ENCODE results near the gene SLC18A3. TPM values are rescaled to one million over a fixed set of nuclear protein-coding genes. Genes with fewer than 3 reads are reported as not detected.

SLC18A3 gene
- polyA plus RNA-seq, 1 donor = not detected

DNA sequence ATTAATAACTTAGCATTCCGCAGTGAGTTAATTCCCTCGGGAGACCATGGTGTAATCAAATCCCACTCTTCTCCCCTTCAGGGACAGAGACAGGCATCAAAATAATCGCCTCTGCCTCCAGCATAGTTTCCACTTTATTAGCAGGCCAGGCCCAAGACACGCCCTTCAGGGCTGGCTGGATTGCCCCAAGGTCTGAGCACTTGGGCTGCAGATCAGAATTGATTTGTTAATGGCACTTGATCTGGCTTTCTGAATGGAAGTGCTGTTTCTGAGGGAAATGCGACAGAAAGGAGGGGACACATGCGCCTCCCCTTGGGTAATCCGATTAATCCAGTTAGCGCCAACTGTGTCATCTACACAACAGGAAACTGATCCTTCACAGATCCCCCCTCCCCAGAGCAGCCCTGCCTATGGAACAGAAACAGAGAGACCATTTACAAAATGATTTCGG lies 19.3 kb downstream of the SLC18A3 start:
- DNase-seq = no peak

DNA sequence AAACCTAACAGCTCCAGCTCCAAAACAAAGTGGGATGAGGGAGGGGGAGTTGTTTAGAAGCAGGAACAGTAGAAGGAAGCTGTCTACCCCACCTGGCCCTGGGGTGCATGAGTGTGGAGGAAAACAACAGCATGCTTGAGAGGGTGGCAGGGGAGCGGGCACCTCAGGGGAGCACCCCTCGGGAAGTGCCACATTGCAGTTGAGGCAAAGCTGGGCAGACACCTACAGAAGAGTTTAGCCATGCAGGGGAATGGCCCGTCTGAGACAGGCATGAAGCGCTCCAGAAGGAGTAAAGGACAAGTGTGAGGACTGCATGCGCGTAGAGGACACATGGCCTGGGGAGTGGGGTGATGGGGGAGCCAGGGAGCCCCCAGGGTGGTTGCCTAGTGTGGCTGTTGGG lies 21.9 kb downstream of the SLC18A3 start:
- DNase-seq = no peak

DNA sequence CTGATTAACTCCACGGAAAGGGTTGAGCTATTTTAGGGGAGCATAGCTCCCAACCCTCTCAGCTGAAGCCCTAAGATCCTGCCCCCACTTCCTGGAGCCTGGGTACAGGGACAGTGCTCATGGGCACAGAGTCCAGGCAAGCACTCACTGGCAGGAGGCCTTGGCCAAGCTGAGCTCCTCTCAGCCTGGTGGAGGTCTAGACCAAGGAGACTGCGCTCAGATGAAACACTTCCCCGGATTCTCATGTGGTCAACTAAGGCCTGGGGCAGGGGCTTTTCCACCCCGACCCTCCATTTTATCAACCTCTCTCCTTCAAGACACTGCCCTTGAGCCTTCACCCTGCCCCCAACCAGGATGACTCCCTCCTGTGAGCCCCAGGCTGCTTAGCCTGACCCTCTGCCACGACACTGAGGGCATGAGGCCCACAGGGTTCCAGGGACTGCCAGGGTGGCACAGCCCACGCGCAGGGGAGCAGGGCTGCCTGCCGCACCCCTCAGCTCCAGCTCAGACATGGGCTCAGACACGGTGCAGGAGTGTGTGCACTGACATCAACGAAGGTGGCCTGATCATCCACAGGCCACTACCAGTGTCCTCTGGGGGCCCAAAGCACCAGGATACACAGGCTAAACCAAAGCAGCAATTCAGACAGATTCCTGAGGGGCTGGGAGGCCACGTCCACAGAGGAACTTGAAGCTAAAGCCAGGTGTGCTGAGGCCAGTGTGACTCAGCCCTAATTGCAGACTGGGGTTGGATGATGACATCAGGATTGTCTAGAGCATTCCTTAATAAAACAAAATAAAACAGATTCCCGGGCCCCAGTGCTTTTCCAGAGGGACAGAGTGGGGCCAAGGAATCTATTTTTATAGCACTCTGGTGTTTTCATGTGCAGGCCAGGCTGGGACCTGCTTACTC lies 22.6 kb downstream of the SLC18A3 start:
- DNase-seq = no peak

DNA sequence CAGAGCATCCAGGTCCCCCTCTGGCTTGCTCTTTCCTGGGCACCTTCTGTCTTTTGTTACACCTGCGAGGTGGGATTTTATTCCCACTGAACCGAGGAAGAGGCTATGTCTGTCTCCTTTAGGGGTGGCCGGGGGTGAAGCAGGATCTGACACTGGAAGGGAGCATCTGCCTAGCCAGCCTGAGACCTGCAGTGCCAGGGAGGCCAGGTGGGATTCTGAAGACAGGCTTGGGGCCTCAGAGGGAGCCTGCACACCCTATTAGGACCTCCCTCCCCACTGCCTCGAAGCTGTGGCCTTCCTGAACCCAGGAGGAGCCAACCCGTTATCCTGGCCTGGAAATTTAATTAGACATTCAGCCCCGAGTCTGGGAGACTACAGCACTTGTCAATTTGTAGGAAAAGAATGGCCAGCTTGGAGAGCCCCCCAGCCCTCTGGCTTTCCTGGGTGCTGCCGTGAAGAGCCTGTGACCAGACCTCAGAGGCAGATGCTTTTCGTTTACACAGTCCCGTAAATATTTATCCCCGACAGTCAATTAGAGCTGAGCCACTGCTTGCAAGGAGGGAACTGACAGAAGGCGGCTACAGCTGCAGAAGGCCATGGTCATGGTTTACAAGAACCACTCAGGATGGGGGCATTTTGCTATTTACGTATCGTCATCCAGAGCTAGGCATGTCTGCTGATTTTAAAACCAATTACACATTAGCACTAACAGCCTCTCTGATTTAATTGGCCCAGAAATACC lies 23.4 kb downstream of the SLC18A3 start:
- no peak for DNase-seq

DNA sequence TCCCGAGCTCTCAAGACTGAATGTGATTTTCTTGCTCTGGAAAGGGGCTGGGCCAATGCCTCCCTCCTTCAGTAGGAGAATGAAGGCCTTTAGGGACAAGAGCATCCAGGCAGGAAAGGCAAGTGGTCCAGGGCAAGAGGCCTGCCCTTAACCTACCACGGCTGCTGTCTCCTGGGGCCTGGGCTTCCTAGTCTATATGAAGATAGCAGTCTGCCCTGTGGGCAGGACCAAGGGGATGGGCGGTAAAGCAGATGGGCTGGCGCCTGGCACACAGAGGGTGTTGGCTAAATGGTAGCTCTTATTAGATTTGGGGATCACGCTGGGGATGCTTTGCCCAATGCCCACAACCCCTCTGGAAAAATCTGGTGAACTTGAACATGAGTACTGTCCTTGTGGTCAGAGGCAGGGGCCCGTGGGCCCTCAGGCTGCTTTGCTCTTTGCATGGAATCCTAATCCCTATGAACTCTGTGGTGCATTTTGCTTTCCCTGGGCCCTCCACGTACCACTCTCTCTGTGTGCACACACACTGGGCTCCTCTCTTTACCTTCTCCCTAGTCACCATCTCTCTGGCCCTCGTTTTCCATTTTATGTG lies 24.1 kb downstream of the SLC18A3 start:
- DNase-seq = no peak

DNA sequence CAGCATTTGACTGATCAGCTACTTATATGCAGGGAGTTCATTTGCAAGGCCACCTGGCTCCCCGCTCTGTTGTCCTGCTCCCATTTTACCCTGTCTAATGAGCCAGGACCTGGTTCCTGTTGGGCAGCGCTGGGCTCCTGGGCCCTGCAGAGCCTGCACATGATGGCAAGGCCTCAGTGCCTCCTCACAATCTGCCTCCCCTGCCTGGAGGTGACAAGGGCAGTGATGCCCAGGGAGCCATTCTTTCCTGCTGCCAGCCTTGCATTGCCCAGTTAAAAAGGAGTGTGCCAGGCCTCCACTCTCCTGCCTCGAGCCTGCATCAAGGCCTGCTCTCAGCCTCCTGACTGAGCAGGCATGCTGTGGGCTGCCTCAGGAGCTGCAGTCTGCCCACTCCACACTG lies 32.2 kb downstream of the SLC18A3 start:
- no peak for DNase-seq

DNA sequence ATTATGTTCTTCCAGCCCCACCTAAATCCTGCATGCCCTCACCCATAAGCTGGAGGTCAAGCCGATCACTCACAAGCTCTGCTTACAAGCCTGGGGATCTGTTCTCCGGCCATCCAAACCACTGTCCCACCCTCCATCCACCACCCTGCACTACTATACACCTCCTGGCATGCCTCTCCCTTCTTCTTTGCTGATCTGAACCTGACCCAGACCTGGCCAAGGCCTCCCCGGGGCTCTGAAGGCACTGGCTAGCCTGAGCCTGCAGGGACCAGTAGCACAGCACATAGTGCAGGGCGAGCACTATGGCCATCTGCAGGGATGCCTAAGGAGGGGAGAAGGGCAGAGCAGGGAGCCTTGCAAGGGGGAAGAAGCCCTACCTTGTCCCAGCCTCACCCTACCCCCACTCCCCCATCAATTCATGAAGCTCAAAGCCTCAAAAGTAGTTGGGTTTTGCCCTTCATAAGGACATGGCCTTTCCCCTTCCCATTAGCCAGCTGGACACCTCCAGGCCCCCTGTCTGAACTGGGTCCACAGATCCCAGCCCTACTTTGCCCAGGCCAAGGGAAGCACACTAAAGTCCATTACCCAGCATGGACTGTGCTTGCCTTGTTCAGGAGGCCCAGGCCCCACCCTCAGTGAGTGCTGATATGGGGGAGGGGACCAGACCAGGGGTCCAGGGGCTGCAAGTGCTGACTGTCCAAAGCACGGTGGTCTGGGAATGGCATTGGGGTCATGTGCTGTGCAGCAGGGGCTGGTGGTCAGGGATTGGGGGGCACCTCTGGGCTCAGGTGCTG lies 33.3 kb downstream of the SLC18A3 start:
- DNase-seq = no peak

DNA sequence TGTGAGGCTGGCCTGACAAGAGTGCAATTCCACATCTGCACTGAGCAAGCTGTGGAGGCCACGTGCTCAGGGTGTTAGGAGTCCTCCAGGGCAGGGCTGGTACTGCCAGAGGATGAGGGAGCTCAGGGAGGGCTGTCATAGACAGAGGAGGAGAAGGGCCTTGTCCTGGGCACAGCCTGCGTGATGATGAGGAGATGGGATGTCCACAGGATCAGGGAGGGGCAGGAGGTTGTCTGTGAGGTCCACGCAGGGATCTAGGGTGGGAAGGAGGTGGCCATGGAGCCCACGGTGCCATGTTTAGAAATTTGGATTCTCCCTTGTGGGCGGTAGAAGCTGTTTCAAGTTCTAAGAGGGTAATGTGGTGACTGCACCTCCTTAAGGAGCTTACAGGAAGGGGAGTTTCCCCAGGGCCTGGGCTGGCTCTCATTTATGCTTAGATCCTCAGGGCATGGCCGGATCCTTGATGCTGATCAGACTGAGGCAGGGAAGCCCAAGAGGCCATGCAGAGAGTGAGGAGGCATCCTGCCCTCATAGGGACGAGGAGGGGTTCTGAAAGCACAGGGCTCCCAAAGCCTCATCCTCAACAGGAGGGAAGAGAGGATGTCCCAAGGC lies 34.0 kb downstream of the SLC18A3 start:
- no peak for DNase-seq

DNA sequence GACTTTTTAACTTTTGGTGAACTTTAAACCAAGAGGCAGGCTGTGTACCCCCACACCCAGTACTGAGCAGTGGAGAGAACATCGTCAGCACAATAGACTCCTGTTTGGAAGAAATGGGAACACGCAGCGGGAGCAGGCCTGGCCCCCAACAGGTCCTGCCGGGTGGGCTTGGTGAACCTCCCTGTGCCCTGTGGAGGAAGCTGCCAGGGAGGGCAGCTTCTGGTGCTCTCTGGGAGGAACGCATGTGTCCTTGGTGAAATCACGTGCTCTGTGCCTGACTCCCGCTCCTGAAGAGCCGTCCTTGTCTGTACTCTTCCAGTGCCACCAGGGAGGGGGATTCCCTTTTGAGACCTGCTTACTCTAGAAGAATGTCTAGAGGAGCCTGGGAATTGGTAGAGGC lies 35.3 kb downstream of the SLC18A3 start:
- no peak for DNase-seq

DNA sequence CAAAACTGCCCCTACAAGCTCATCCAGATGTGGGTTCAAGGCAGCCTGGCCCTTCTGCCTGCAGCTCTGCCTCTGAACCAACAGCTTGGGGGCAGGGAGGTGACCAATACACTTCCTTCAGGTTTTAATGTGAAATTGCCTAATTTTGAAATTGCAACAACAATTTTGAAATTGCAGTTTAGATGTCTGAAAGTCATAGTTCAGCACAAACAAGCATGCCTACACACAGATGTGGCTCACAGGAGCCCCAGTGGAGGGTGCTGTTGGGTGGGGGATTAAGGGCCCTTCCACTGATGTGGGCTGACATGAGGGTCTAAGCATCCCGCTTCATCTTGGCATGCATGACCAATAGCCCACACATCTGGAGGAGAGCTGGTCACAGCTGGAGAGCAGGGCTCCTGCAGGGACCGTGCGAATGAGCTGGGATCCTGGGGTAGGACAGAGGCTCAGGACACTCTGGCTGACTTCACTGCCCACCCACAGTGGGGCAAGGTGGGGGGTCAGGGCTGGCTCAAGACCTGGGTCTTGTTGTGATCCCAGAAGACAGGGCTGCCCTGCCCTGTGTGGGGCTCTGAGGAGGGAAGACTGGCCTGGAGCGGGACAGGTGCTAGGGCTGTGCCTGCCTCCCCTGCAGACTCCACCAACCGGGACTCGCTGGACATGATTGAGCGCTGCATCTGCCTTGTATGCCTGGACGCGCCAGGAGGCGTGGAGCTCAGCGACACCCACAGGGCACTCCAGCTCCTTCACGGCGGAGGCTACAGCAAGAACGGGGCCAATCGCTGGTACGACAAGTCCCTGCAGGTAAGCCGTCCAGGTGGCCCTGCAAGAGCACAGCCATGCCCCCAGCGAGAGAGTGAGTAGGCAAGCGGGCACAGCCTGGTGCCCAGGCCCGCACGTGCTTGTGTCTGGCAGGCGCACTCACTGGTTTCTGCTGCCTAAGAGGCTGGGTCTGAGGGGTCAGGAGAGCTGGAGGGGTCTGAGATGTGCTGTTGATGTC lies 36.1 kb downstream of the SLC18A3 start:
- no peak for DNase-seq

DNA sequence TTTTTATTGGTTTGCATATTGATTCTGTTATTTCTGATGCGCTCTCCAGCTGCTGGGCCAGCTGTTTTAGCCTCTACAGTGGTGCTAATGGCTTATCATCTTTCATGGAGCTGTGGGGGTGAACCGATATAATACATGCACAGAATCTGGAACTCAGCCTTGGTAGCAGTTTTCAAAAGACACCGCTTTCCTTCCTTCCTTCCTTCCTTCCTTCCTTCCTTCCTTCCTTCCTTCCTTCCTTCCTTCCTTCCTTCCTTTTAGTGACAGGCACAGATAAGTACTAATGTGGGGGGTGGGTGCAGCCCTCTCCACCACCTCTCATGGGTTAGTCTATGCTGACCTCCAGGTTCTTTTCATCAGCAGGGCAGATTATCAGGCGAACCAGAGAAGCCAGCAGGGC lies 37.4 kb downstream of the SLC18A3 start:
- DNase-seq = no peak

DNA sequence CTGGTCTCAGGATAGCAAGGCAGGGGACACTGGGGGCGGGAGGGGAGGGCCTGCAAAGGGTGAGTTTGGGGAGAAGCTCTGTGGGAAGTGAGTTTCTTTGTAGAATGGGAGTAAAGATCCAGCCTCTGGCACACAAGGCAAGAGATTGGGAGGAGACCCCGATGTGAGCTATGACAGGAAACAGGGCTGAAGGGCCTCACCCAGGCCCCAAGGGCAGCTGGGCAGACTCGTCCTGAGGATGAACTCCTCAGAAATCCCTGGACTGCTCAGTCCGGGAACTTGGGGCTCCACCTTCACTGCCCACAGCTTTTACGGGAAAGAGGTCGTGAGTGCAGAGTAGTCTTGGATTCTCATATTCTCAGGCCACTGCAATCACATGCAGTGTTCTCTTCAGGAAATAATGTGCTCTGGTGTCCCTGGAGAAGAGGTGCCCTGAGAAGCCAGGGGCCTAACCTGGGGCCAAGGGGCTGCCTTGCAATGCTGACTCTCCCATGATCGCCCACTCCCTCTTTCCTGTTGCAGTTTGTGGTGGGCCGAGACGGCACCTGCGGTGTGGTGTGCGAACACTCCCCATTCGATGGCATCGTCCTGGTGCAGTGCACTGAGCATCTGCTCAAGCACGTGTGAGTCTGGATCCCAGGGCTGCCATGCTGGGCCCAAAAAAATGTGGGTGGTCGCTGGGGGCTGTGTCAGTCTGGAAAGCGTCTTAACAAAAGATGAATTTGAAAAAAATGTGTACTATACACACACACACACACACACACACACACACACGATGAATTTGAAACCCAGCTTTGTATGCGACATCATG lies 38.1 kb downstream of the SLC18A3 start:
- no peak for DNase-seq

DNA sequence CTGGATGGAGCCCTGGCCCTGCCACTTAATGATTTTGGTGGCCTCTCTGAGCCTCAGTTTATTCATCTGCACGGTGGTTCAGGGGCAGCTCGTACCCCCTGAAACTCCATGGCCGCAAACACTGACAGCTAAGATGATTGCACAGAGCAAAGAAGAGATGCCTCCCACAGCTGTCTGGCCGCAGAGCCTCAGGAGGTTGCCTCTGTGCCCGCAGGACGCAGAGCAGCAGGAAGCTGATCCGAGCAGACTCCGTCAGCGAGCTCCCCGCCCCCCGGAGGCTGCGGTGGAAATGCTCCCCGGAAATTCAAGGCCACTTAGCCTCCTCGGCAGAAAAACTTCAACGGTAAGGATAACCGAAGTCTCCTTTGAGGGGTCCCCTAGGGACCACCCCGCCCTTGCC lies 39.2 kb downstream of the SLC18A3 start:
- DNase-seq = no peak

DNA sequence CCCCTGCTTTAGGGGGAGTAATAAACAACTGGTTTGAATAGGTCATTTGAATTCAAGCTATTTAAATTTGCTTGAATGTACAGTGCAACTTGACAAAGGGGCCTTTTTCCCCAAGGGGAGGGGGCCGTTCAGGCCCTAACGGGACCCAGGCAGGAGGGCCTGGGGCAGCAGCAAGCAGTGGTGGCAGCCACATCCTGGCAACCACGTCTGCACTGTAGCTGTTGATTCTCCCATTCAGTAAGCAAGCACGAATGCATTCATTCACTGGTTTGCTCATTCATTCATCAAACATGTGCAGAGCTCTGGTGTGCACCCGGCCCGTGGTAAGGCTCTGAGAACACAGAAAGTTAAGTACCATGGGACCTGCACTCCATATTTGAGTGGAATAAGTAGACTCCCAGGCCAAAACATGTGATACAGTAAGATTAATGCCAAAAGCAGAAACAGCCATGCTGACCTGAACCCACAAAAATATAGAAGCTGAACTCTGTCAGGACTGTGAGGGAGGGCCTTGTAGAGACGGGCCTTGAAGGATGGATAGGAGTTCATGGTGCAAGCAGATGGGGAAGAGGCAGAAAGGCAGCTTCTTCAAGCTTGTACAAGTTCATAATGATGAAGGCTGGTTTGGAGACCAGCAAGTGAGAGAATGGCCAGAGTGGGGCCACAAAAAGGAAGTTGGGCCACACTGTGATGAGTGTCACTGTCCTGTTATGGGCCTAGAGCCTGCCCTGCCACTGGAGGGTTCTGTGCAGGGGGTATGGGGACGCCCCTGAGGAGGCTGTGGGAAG lies 40.0 kb downstream of the SLC18A3 start:
- DNase-seq = no peak

DNA sequence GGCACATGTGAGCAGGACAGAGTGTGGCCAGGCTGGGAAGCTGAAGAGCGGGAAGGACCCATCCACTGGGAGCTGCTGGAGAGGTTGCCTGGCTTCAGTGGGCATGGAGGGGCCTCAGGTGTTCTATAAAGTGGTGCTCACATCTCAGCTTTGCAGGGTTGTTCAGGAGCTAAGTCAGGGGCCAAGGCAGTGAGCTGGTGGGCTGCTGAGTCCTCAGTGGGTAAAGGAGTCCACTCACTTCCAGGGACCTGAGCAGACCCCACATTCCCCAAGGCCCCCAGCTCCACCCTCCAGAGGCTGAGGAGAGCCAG lies 40.6 kb downstream of the SLC18A3 start:
- DNase-seq = no peak

DNA sequence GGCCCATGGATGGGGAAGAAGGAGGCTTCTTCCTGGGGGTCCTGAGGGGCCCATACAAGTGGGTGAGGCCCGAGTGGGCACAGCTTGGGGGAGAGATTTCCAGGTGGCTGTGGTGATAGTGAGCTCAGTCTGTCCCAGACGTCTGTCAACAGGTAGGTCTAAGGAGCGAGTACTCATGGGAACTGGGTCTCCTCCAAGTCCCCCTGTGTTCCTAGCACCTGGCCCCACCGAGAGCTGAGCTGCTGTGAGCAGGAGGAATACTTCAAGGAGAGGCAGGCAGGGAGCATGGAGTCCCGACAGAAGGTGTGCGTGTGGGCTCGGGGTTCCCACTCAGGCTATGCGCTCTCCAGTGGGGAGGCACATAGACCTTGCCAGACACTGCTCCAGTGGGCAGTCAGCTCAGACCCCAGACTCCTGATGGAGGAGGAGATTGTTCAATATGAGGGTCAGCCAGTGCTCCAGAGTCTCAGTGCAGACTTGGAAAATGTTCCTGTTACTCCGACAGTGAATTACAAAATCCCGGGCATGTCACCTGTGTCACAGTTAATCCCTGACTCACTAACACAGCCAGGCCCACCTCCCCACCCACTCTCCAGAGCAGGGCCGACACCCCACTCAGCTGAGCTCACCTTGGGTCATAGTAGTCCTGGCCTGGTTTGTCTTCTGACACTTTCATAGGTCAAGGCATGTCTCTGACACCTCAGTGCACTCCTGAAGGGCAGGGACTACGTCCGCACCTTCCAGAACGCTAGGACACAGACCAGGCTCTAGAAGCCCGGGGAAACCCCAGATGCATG lies 41.1 kb downstream of the SLC18A3 start:
- no peak for DNase-seq

DNA sequence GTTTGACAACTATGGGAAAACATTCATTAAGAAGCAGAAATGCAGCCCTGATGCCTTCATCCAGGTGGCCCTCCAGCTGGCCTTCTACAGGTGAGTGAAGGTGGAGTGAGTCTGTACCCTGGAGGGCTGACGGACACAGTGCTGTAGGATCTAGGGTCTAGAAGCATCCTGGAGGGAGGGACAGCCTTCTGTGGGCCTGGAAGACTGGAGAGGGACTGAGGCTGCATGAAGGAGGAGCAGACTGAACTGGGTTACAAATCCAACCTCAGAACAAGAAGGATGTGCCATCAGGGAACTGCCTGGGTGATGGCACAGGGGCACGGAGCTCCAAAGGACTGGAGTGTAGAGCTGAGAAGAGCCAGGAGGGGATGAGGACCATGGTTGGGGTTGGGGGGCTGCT lies 41.8 kb downstream of the SLC18A3 start:
- no peak for DNase-seq
